Erythroblast (primary cell): ENCODE data around the gene GRIK2.

Experiments
- DNase-seq, 2 experiments: peaks; one replicate each; lab custom pipeline; 2025; lab: John Stamatoyannopoulos, UW
- GATA1 ChIP-seq: IDR thresholded peaks from 2 replicates; pipeline ENCODE4 v1.6.1; 2011; ENCODE audit warnings: low read depth, mild to moderate bottlenecking, control low read depth, low read length, moderate library complexity
- POLR2A ChIP-seq: IDR thresholded peaks from 2 replicates; pipeline ENCODE4 v1.6.1; 2011; ENCODE audit warnings: mild to moderate bottlenecking, low read length

GRIK2 gene

GRCh38 chr6:101517632-101518031 lies 124.1 kb downstream of the GRIK2 start:
- TF ChIP-seq GATA1 (no peak), POLR2A (no peak)

GRCh38 chr6:101522254-101522653 lies 128.7 kb downstream of the GRIK2 start:
- TF ChIP-seq GATA1 (no peak), POLR2A (no peak)
- no peak for DNase-seq

More at GRCh38 chr6:101517632-101518031, 124.1 kb downstream of the GRIK2 start:
- DNase-seq: no peak

GRCh38 chr6:101527467-101527866 lies 134.0 kb downstream of the GRIK2 start:
- TF ChIP-seq POLR2A (no peak), GATA1 (no peak)
- no peak for DNase-seq

GRCh38 chr6:101528801-101529200 lies 135.3 kb downstream of the GRIK2 start:
- DNase-seq: no peak
- no peak for TF ChIP-seq GATA1
- no peak for TF ChIP-seq POLR2A

DNA sequence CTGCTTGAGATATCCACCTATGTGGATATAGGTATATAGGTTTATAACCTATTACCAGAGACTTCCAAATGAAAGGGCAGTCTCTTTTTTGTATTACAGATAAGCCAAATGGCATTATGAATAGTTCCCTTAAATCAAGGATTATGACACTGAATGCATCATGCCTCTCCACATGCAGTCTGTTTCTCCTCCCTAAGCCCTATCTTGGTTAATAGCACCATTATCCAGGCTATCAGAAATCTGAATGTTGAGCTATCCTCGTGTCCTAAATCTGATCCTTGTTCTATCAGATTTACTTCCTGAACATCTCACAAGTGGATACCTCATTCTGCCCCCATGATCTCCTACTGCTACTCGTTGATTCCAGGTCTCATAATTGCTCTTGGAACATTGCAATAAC lies 138.0 kb downstream of the GRIK2 start:
- no peak for DNase-seq
- TF ChIP-seq POLR2A (no peak), GATA1 (no peak)

DNA sequence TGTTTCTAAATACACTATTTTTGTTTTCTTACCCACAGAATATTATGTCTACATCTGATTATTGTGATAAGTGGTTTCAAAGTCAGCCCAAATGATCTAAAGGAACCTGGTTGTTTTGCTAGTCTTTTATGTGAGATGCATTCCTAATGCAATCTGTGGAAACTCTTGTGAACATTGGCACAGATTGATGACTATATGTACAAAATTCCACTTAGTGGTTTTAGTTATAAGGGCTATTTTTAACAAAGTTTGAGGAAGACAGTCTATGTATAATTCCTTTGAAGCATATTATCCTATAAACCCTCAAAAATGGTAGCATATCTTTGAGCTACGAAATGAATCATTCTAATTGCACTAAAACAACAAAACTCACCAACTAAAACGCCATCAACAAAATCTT lies 140.9 kb downstream of the GRIK2 start:
- TF ChIP-seq POLR2A (no peak), GATA1 (no peak)
- DNase-seq: no peak

DNA sequence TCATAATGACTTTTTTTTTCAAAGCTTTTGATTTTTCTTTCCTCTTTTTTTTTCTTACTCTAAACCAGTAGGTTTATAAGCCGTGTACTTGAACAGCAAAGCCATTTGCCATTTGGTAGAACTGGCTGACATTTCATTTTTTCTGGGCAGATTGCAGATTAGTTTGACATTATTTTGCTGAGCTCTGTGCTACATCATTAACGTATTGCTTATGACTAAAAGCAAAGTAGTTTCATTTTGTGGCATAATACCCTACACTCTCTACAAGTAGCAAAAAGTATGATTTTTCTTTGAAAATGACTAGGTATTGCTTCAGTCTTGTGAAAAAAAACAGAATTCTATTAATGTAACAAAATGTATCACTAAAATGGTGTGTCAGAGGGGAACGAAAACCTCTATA lies 141.3 kb downstream of the GRIK2 start:
- DNase-seq: no peak

DNA sequence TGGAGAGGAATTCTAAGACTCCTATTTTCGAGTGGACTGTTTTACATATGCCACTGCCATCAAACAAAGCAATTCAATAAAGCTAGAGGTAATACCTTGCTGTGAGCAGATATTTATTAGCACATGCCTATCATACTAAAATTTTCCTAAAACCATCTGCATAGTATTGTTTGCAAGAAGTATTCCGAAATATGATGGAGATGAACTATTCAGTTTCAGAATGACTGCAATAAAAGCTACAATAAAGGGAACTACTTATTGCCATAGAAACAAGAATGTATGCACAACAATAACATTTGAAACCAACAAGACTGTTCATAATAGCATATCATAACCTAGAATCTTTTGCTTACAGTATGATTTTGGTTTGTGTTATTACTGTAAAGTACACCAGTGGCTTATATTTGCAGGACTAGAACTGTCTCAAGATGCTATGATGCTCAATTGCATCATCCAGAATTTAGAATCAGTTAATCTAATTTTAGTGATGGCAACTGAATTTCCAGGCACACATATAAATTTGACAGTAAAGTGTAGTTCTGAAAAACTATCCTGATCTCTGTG lies 144.3 kb downstream of the GRIK2 start:
- DNase-seq: no peak
- no peak for TF ChIP-seq GATA1

More for the DNA sequence above, 141.3 kb downstream of the GRIK2 start:
- TF ChIP-seq POLR2A (no peak), GATA1 (no peak)

GRCh38 chr6:101539510-101540245 lies 146.2 kb downstream of the GRIK2 start:
- no peak for DNase-seq
- TF ChIP-seq POLR2A: no peak
- TF ChIP-seq GATA1: no peak

- no peak for TF ChIP-seq POLR2A
- TF ChIP-seq GATA1: no peak
- DNase-seq: no peak
Measured at GRCh38 chr6:101541894-101542293, 148.4 kb downstream of the GRIK2 start.

- no peak for TF ChIP-seq POLR2A
- TF ChIP-seq GATA1: no peak
- DNase-seq: no peak
Measured at GRCh38 chr6:101543796-101544195, 150.3 kb downstream of the GRIK2 start.

GRCh38 chr6:101544286-101544685 lies 150.8 kb downstream of the GRIK2 start:
- TF ChIP-seq GATA1: no peak
- no peak for TF ChIP-seq POLR2A

GRCh38 chr6:101545191-101545590 lies 151.7 kb downstream of the GRIK2 start:
- no peak for TF ChIP-seq POLR2A
- no peak for TF ChIP-seq GATA1
- no peak for DNase-seq

More at GRCh38 chr6:101544286-101544685, 150.8 kb downstream of the GRIK2 start:
- no peak for DNase-seq

DNA sequence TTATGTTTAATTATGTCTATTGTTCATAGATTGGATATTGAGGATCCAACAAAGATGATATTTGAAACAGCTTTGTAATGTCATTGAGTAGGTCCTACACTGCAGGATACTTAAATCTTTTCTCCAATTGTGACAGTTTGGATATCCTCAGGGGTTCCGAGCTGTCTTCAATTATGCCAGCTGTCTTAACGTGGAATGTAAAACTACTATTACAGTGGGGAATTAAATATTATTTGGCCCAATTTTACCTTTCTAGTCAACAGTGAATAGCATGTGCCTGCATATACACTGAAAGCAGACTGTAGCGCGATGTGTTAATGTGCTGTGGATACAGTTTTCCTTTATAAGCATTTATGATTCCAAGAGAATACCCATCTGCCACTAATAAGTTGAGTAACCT lies 156.9 kb downstream of the GRIK2 start:
- TF ChIP-seq POLR2A (no peak), GATA1 (no peak)
- DNase-seq: no peak

GRCh38 chr6:101554231-101554630 lies 160.7 kb downstream of the GRIK2 start:
- TF ChIP-seq GATA1 (no peak), POLR2A (no peak)
- no peak for DNase-seq

- DNase-seq: no peak
- no peak for TF ChIP-seq GATA1
- TF ChIP-seq POLR2A: no peak
Measured at GRCh38 chr6:101558712-101559111, 165.2 kb downstream of the GRIK2 start.
